ENCODE results near the gene ABHD17A. TPM values are rescaled to one million over a fixed set of nuclear protein-coding genes. Genes with fewer than 3 reads are reported as not detected.
A peak's percentile ranks its signal among the peaks of the same experiment; 100 is the strongest.
"Not testable (repeated sequence)": the region's sequence is repeated elsewhere in the genome, so short reads cannot be mapped to it uniquely, and the experiment has no call there.

ABHD17A gene
- total and polyA plus RNA-seq, 8 donors = 41.3 to 72.7 (median 56.8) TPM

DNA sequence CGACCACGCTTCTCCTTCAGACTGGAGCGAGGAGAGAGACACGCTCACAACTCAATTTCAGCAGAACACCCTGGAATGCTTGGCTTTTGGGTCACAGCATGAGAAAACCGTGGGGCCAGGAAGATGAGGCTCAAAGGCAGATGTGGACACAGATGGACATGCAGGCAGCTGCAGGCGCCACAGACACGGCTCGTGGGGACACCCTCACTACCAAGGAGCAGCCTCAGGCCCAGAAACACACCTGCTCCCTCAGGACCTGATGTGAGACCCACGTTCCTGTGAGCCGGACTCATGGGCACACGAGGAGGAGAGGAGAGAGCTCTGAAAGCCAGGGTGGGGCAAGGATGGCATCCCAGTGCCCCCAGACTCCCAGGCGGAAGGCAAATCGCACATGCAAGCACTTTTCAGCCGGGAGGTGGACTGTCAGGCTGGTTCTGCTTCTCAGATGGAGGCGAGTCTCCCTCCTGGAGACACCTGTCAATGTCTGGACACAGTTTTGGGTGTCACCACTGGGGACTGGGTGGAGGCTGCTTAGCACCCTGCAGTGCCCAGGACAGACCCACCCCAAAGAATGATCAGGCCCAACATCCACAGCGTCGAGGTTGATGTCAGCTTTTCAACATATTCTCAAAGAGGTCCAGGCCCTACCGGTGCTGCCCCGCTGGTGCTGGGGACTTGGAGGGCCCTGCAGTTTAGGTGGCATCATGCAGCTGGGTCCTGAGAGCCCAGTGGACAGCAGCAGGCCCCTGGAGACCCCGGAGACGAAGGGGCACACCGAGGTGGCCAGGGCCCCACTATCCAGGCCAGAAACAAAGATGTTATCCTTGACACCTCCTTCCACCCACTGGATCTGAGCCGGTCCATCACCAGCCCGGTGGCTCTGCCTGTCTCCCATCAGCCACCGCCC is 2.3 kb downstream of the ABHD17A start:
- Histone ChIP-seq H3K36me3 (peaks cover 0 to 23% of the 10 kb centered on the region in 2 donors), H3K4me1 (peaks cover 14 to 51% of the 10 kb centered on the region in 2 donors), H3K27me3 (no peaks in the 10 kb centered on the region), H3K27ac (peak overlapping the region; percentile 70 to 92), H3K4me3 (peak overlapping the region in 1 of 2 donors; percentile 86), H3K9me3 (no peaks in the 10 kb centered on the region)
- intact Hi-C loops (cut with DNase I) = no loop called here
- TF ChIP-seq, protein P1, sequence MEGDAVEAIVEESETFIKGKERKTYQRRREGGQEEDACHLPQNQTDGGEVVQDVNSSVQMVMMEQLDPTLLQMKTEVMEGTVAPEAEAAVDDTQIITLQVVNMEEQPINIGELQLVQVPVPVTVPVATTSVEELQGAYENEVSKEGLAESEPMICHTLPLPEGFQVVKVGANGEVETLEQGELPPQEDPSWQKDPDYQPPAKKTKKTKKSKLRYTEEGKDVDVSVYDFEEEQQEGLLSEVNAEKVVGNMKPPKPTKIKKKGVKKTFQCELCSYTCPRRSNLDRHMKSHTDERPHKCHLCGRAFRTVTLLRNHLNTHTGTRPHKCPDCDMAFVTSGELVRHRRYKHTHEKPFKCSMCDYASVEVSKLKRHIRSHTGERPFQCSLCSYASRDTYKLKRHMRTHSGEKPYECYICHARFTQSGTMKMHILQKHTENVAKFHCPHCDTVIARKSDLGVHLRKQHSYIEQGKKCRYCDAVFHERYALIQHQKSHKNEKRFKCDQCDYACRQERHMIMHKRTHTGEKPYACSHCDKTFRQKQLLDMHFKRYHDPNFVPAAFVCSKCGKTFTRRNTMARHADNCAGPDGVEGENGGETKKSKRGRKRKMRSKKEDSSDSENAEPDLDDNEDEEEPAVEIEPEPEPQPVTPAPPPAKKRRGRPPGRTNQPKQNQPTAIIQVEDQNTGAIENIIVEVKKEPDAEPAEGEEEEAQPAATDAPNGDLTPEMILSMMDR (IDR thresholded peaks at IDR 0.05) = no peak
- no peak for ATAC-seq
- DNase-seq = no peak

DNA sequence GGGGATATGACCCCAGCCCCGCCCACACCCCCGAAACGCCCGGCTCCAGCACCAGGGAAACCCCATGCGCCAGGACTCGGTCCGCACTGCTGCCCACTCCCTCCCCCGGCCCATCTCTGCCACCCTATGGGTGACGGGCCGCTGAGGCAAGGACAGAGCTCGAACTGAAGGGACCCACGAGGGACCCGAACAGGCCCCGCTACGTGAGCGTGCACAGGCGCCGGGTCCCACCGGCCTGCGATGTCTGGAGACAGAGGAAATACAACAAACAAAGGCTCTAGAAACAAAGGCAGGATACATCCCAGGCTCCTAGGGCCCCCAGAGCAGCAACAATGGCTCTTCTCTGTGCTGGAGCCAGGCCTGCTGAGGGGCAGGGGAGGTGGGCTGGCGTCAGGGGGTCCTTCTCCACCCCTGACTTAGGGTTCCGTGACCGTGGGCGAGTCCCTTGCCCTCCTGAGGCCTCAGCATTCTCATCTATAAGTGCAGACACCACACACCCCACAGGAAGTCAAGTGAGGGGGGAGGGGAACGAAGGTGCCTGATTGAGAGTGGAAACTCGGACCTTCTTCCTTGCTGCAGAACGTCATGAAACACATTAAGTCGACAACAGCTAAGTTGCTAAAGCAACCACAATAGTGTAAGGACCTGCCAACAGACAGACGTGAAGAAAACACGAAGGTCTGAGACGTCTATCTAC is 3.1 kb downstream of the ABHD17A start:
- Histone ChIP-seq H3K27me3 (no peaks in the 10 kb centered on the region), H3K36me3 (peaks cover 0 to 23% of the 10 kb centered on the region in 2 donors), H3K27ac (peak overlapping the region; percentile 70 to 92), H3K4me3 (peak overlapping the region in 1 of 2 donors; percentile 86), H3K4me1 (peaks cover 14 to 51% of the 10 kb centered on the region in 2 donors), H3K9me3 (no peaks in the 10 kb centered on the region)
- ATAC-seq = no peak
- TF ChIP-seq, protein P1 (IDR thresholded peaks at IDR 0.05) = no peak
- intact Hi-C loops (cut with DNase I) = no loop called here
- no peak for DNase-seq

DNA sequence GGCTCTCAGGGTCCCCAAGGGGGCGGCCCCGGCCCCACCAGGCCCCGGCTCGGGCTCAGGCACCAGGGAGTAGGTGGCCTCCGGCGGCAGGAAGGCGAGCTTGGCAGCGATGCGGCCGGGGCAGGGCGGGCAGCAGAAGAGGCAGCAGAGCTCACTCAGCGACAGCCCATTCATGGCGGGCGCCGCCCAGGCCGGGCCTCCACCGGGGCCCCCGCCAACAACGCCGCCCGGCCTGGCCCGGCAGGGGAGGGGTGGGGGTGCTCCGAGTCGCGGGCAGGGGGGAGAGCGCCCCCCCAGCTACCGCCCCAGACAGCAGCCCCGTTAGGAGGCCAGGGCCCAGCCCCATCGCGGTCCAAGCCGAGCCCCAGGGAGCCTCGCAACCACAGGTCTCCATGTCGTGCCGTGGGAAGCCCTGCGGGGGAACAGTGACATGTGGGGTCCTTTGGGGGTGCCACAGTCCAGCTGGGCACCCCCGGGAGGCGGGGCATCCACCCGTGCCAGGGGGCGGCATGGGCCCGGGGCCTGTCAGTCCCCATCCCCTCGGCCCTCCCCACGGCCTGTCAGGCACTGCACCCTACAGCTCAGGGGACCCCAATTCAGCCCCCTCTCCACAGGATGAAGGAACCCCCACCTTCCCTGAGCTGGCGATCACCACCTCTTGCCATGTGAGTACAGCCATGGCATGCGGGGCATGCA is 3.8 kb downstream of the ABHD17A start:
- DNase-seq = not testable (repeated sequence)
- Histone ChIP-seq H3K27ac (peak overlapping the region; percentile 70 to 92), H3K4me3 (peak overlapping the region in 1 of 2 donors; percentile 86)

DNA sequence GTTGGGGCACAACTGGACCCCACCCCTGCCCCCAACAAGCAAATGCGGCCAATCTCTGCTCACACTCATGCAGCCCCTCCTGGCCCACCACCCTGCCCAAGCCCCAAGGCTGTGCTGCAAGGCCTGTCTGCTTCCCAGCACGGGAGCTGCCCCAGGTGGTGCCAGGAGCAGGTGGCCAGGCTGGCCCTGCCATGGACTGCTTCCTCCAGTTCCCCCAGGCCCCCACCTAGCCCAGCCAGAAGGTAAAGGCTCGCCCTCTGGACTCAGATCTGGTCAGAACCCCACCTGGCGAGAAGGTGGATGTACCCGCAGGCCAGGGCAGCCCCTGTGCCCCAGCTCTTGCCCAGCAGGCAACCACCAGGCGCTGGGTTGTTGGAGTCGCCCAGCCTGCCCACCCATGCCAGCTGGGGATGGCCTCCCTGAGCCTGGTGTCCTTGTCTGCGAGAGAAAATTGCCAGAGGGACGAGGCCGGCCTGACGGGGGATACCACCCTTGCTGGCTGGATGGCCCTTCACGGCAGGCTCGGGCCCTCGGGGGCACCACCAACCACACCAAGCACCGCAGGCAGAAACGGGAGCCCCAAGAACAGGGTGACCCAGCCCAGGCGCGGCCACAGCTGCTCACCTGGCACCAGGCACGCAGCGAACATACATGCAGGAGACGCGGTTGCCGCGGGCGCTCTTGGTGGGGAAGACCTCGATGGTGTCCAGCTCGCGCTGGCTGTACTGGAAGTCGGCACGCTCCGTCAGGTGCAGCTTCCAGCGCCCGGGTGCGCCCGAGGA is 4.5 kb downstream of the ABHD17A start:
- no peak for DNase-seq
- intact Hi-C loops (cut with DNase I) = no loop called here
- Histone ChIP-seq H3K27me3 (no peaks in the 10 kb centered on the region), H3K27ac (peak overlapping the region; percentile 19 to 65), H3K4me3 (peak overlapping the region in 1 of 2 donors; percentile 86), H3K4me1 (peaks cover 21 to 58% of the 10 kb centered on the region in 2 donors), H3K9me3 (no peaks in the 10 kb centered on the region), H3K36me3 (peaks cover 0 to 23% of the 10 kb centered on the region in 2 donors)
- TF ChIP-seq, protein P1 (IDR thresholded peaks at IDR 0.05) = no peak
- ATAC-seq = no peak

More for the DNA sequence above, 3.8 kb downstream of the ABHD17A start:
- peaks cover 16 to 54% of the 10 kb centered on the region in 2 donors for H3K4me1 ChIP-seq
- ATAC-seq; intact Hi-C loops (cut with DNase I); H3K27me3 ChIP-seq; H3K9me3 ChIP-seq: not testable (repeated sequence)
- peaks cover 0 to 23% of the 10 kb centered on the region in 2 donors for H3K36me3 ChIP-seq

DNA sequence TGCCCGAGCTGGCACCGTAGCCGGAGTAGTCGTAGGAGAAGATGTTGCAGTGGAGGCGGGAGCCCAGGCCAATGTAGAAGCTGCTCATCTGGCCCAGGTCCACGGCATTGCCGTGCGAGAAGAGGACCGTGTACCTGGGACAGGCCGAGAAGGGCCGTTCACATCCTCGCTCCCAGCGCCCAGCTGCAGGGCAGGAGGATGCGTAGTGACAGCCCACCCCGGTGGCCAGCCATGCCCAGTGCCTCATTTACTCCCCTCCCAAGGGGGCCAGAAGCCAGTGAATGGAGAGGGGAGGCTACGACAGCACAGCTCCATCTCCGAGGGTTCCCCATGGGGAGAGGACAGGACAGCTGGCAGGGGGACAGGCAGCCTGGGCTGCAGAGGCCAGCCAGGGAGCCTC is 5.3 kb downstream of the ABHD17A start:
- Histone ChIP-seq H3K4me1 (peaks cover 21 to 55% of the 10 kb centered on the region in 2 donors), H3K36me3 (peaks cover 0 to 23% of the 10 kb centered on the region in 2 donors)
- DNase-seq; ATAC-seq; H3K27ac ChIP-seq; H3K27me3 ChIP-seq; intact Hi-C loops (cut with DNase I); H3K9me3 ChIP-seq; H3K4me3 ChIP-seq: not testable (repeated sequence)

DNA sequence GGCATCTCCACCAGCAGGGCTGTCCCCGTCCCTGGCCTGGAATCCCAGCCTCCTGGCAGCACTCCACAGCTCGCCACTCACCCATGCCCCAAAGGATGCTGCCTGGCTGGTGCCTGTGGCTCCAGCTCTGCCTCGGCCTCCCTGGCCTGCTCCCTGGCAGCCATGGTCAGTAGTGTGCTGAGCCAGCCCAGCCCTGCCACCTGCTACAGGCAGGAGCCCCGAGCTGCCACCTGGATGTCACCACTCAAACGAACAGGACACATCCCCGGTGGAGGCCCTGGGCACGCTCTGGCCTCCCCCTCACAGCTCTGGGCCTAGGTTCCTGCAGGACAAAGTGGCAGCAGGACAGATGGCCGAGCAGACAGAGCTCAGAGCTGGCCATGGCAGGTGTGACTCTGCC is 6.7 kb downstream of the ABHD17A start:
- peaks cover 22 to 59% of the 10 kb centered on the region in 2 donors for H3K4me1 ChIP-seq

DNA sequence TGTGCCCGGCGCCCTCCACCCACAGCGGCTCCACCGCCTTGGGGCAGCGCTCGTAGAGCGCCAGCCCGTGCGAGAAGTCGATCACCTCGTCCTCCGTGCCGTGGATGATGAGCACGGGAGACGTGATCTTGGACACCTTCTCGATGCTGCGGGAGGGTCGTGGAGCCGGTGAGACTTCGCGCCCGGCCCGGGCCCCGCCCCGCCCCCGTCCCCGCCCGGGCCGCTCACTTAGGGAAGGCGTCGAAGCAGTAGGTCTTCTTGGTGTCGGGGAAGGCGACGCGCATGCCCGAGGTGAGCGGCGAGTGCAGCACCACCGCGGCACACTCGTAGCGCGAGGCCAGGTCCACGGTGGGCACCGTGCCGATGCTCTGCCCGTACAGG is 8.0 kb downstream of the ABHD17A start:
- H3K4me3 ChIP-seq; H3K27me3 ChIP-seq; intact Hi-C loops (cut with DNase I); H3K27ac ChIP-seq; H3K9me3 ChIP-seq; DNase-seq: not testable (repeated sequence)
- Histone ChIP-seq H3K4me1 (peaks cover 26 to 59% of the 10 kb centered on the region in 2 donors), H3K36me3 (peaks cover 0 to 40% of the 10 kb centered on the region in 2 donors)
- ATAC-seq = peak; percentile 4

More for the DNA sequence above, 6.7 kb downstream of the ABHD17A start:
- intact Hi-C loops (cut with DNase I); DNase-seq; ATAC-seq; H3K4me3 ChIP-seq; H3K9me3 ChIP-seq; H3K27me3 ChIP-seq; H3K27ac ChIP-seq: not testable (repeated sequence)
- peaks cover 0 to 27% of the 10 kb centered on the region in 2 donors for H3K36me3 ChIP-seq

DNA sequence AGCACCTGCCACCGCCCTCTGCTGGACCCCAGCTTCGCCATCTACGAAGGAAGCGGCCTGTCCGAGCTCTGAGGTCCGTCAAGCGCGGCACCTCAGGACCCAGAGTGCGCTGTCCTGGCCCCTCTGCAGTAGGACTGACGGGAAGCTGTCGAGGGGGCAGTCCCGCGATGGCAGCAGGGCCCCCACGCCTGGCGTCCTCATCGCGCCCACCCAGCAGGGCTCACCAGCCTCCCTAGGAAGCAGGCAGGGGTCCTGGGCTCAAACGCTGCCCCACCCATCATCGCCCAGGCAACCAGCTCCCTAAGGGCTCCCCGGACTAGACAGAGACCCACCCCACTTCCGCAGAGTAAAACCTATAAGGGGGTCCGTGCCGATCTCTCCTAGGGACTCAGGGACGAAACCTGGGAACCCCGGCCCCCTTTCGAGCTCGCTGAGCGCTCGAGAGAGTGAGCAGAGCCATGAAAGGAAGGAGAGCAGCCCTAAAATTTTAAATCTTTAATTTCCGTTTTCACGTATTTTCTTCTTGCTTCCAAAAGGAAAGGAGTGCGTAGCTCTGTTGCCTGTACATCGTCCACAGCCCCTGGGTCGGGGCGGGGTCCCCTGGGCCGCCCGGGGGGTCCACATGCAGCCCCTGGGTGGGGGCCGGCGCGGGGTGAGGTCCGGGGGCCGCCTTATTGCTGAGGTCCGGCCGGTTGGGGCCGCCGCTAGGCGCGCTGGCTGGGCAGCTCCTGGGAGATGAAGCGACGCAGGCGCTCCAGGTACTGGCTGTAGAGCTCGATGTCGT is 8.6 kb downstream of the ABHD17A start:
- Histone ChIP-seq H3K4me3 (peak overlapping the region; percentile 99 to 100), H3K4me1 (peaks cover 26 to 59% of the 10 kb centered on the region in 2 donors), H3K36me3 (peaks cover 0 to 46% of the 10 kb centered on the region in 2 donors), H3K27ac (peak overlapping the region; percentile 94 to 97)
- intact Hi-C loops (cut with DNase I); H3K9me3 ChIP-seq; DNase-seq; H3K27me3 ChIP-seq: not testable (repeated sequence)
- peak; percentile 14 for ATAC-seq
